ENCODE data around the gene CNTNAP2. TPM values are rescaled to one million over a fixed set of nuclear protein-coding genes. Genes with fewer than 3 reads are reported as not detected.

CNTNAP2 gene
- total RNA-seq, 3 donors from 2014 or later (not counting 1 experiment from before 2014, with no cell fraction given) = 0.18 to 1.1 TPM; not detected in 1

DNA sequence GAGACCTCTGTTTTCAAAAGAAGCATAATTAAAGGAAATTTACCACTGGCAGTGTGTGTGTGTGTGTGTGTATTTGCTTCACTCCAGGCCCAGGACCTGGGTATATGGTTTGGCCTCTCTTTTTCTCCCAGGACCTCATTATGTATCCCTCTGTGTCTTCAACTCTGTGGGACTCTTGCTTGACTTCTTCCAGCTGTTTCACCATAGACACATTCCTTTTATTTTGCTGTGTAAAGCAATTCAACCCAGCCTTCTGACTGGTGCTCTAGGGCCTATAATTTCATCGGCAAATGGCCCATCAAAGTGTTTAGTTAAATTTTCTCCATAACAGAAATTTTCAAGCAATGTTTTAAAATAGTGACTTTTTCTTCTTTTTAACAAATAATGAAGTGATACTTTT is 954.3 kb downstream of the CNTNAP2 start:
- DNase-seq (no peak), ATAC-seq (no peak)
- Histone ChIP-seq H3K36me3 (ENCODE audit: control insufficient read depth, insufficient read depth, low read length) (no peaks in the 10 kb centered on the region), H3K4me3 (ENCODE audit: low read length) (no peak overlapping the region), H3K4me1 (ENCODE audit: control insufficient read depth, insufficient read depth, low read length) (no peaks in the 10 kb centered on the region), H3K9me3 (ENCODE audit: control insufficient read depth, insufficient read depth, low read length) (peaks cover 3% of the 10 kb centered on the region), H3K27me3 (ENCODE audit: control insufficient read depth, insufficient read depth, low read length) (no peaks in the 10 kb centered on the region), H3K27ac (ENCODE audit: low read length) (no peak overlapping the region)
- Mint-ChIP-seq H3K4me3 (no peak overlapping the region), H3K27me3 (ENCODE audit: low read depth in 2 of 2) (no peaks in the 10 kb centered on the region), H3K27ac (no peak overlapping the region), H3K4me1 (no peaks in the 10 kb centered on the region), H3K9me3 (peaks cover 17% of the 10 kb centered on the region in 2 donors), H3K36me3 (peaks cover 13% of the 10 kb centered on the region)
- TF ChIP-seq CTCF (IDR thresholded peaks at IDR 0.05) = no peak
- intact Hi-C loops (cut with micrococcal nuclease) = loop anchor here (10.0 kb wide), 1 partner anchor 64 kb away; no protein-coding TSS in a partner anchor
- WGBS (ENCODE audit: insufficient coverage) = no CpG with 5 or more reads among the region's 1 CpG

DNA sequence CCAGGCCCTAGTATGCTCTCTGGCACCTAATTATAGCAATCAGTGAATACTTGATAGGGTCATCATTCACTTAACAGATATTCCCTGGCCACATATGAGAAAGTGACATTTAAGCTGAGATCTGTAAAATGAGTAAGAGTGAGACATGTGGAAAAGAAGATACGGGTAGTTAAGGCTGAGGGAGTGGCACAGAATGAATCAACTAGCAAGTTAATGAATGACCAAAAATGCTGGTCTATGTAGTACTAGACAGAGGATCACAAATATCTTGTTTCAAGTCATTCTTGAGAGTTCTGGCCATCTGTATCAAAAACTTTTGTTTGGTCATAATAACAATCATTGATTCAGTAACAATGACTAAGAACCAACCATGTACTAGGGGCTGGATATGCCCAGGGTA is 954.9 kb downstream of the CNTNAP2 start:
- Histone ChIP-seq H3K36me3 (ENCODE audit: control insufficient read depth, insufficient read depth, low read length) (no peaks in the 10 kb centered on the region), H3K4me3 (ENCODE audit: low read length) (no peak overlapping the region), H3K9me3 (ENCODE audit: control insufficient read depth, insufficient read depth, low read length) (peaks cover 3% of the 10 kb centered on the region), H3K27me3 (ENCODE audit: control insufficient read depth, insufficient read depth, low read length) (no peaks in the 10 kb centered on the region), H3K27ac (ENCODE audit: low read length) (no peak overlapping the region), H3K4me1 (ENCODE audit: control insufficient read depth, insufficient read depth, low read length) (no peaks in the 10 kb centered on the region)
- DNase-seq = no peak
- Mint-ChIP-seq H3K27me3 (ENCODE audit: low read depth in 2 of 2) (no peaks in the 10 kb centered on the region), H3K9me3 (peaks cover 17% of the 10 kb centered on the region in 2 donors), H3K4me1 (no peaks in the 10 kb centered on the region), H3K27ac (no peak overlapping the region), H3K36me3 (peaks cover 13% of the 10 kb centered on the region), H3K4me3 (no peak overlapping the region)
- WGBS (ENCODE audit: insufficient coverage) = 80% methylated on average over 1 of the region's 1 CpG
- intact Hi-C loops (cut with micrococcal nuclease) = loop anchor here (10.0 kb wide), 1 partner anchor 63 kb away; no protein-coding TSS in a partner anchor
- no peak for TF ChIP-seq CTCF (IDR thresholded peaks at IDR 0.05)
- no peak for ATAC-seq

- no peak for TF ChIP-seq CTCF (IDR thresholded peaks at IDR 0.05)
- Mint-ChIP-seq H3K27ac (no peak overlapping the region), H3K4me3 (no peak overlapping the region), H3K9me3 (peaks cover 7 to 11% of the 10 kb centered on the region in 2 donors), H3K36me3 (no peaks in the 10 kb centered on the region), H3K4me1 (no peaks in the 10 kb centered on the region), H3K27me3 (ENCODE audit: low read depth in 2 of 2) (no peaks in the 10 kb centered on the region)
- WGBS (ENCODE audit: insufficient coverage) = 90% methylated on average over 2 of the region's 3 CpGs
- Histone ChIP-seq H3K27ac (ENCODE audit: low read length) (no peak overlapping the region), H3K36me3 (ENCODE audit: control insufficient read depth, insufficient read depth, low read length) (no peaks in the 10 kb centered on the region), H3K27me3 (ENCODE audit: control insufficient read depth, insufficient read depth, low read length) (no peaks in the 10 kb centered on the region), H3K9me3 (ENCODE audit: control insufficient read depth, insufficient read depth, low read length) (no peaks in the 10 kb centered on the region), H3K4me1 (ENCODE audit: control insufficient read depth, insufficient read depth, low read length) (no peaks in the 10 kb centered on the region), H3K4me3 (ENCODE audit: low read length) (no peak overlapping the region)
- ATAC-seq (no peak), DNase-seq (no peak)
- intact Hi-C loops (cut with micrococcal nuclease) = loop anchor here (10.0 kb wide), 1 partner anchor 56 kb away; no protein-coding TSS in a partner anchor
Measured at GRCh38 chr7:147078312-147078711, 961.7 kb downstream of the CNTNAP2 start.

GRCh38 chr7:147079083-147079482 is 962.5 kb downstream of the CNTNAP2 start:
- intact Hi-C loops (cut with micrococcal nuclease) = loop anchor here (10.0 kb wide), 1 partner anchor 56 kb away; no protein-coding TSS in a partner anchor
- no peak for ATAC-seq

More at GRCh38 chr7:147079083-147079482, 962.5 kb downstream of the CNTNAP2 start:
- H3K27ac Mint-ChIP-seq = no peak overlapping the region
- H3K4me1 Mint-ChIP-seq = no peaks in the 10 kb centered on the region
- WGBS (ENCODE audit: insufficient coverage) = 92% methylated on average over 4 of the region's 5 CpGs
- H3K27me3 ChIP-seq (ENCODE audit: control insufficient read depth, insufficient read depth, low read length) = no peaks in the 10 kb centered on the region
- H3K4me3 ChIP-seq (ENCODE audit: low read length) = no peak overlapping the region
- H3K9me3 ChIP-seq (ENCODE audit: control insufficient read depth, insufficient read depth, low read length) = no peaks in the 10 kb centered on the region
- peaks cover 5% of the 10 kb centered on the region in 2 donors for H3K9me3 Mint-ChIP-seq
- no peak overlapping the region for H3K4me3 Mint-ChIP-seq
- H3K27me3 Mint-ChIP-seq (ENCODE audit: low read depth in 2 of 2) = no peaks in the 10 kb centered on the region
- no peaks in the 10 kb centered on the region for H3K36me3 ChIP-seq (ENCODE audit: control insufficient read depth, insufficient read depth, low read length)
- no peaks in the 10 kb centered on the region for H3K4me1 ChIP-seq (ENCODE audit: control insufficient read depth, insufficient read depth, low read length)
- no peaks in the 10 kb centered on the region for H3K36me3 Mint-ChIP-seq
- H3K27ac ChIP-seq (ENCODE audit: low read length) = no peak overlapping the region
- no peak for TF ChIP-seq CTCF (IDR thresholded peaks at IDR 0.05)
- DNase-seq = no peak

All from natural killer cell (primary cell).